Stimulated activated CD4-positive, alpha-beta T cell treated with anti-CD3 and anti-CD28 coated beads, TNF-alpha, amount 100 ng/mL, for 24 hours (primary cell): Measurements from ENCODE around the gene BCORL1.
A peak's percentile ranks its signal among the peaks of the same experiment; 100 is the strongest.

Experiments
- DNase-seq, 3 experiments: peaks; one replicate each; pipeline ENCODE4 v3.0.0-alpha.2; 2020; ENCODE audit warnings: low read depth in 3 of 3

BCORL1 gene

DNA sequence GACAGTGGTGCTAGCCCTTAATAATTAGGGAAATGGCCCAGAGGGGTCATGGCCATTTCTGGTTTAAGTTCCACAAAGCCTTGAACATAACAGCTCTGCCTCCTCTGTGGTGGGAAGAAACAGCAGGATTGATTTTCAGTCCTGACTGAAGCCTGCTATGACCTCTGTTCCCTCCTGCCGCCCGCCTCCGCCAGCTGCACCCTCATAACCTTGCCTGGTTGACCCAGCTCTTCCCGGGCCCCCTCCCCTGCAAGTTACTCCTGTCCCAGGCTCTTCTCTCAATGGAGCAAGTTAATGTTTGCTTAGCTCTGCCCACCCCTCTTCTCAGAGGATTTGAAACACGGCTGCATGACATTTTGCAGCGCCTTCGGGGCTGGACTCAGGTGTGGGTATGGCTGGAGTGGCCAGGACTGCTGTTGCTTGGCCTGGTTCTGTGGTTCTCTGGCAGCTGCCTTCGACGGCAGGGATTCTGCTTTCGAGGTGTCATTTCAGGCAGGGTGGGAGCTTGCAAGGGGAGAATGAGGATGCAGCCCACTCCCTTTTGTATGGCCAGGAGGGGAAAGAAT lies 27.3 kb downstream of the BCORL1 start:
- no peak for DNase-seq

DNA sequence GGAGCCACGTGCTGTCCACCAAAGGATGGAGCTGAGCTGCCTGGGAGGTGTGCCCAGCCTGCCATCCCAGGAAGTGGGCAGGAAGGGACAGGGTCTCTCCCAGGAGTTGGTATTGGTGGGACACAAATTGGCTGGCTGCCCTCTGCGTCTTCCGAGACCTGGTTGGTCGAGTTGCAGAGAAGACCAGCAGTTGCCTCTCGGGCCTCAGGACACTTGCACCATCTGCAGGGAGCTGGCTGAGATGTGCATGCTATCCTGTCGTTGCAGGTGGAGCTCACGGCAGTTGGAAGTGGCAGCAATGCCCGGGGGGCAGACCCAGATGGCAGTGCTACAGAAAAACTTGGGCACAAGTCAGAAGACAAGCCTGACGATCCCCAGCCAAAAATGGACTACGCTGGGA lies 30.2 kb downstream of the BCORL1 start:
- DNase-seq: no peak

DNA sequence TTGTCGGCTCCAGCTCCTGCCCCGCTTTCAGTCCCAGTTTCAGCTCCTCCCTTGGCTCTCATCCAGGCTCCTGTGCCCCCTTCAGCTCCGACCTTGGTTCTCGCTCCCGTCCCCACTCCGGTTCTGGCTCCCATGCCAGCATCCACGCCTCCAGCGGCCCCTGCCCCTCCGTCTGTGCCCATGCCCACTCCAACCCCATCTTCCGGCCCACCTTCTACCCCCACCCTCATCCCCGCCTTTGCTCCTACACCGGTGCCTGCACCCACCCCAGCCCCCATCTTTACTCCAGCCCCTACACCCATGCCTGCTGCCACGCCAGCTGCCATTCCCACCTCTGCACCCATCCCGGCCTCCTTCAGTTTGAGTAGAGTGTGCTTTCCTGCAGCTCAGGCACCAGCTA lies 31.2 kb downstream of the BCORL1 start:
- DNase-seq: no peak

DNA sequence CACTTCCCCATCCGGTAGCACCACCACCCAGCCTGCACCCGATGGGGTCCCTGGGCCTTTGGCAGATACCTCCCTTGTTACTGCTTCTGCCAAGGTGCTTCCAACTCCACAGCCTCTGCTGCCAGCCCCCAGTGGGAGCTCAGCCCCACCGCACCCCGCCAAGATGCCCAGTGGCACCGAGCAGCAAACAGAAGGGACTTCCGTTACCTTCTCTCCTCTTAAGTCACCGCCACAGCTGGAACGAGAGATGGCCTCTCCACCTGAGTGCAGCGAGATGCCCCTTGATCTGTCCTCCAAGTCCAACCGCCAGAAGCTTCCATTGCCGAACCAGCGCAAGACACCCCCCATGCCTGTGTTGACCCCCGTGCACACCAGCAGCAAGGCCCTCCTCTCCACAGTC lies 31.9 kb downstream of the BCORL1 start:
- no peak for DNase-seq

DNA sequence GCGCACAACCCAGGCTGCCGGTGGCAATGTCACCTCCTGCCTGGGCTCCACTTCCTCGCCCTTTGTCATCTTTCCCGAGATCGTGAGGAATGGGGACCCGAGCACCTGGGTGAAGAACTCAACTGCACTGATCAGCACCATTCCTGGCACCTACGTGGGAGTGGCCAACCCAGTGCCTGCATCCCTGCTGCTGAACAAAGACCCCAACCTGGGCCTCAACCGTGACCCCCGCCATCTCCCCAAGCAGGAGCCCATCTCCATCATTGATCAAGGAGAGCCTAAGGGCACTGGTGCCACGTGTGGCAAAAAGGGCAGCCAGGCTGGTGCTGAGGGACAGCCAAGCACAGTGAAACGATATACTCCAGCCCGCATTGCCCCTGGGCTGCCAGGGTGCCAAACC lies 32.3 kb downstream of the BCORL1 start:
- DNase-seq: no peak

- no peak for DNase-seq
These were observed 32.7 kb downstream of the BCORL1 start for GRCh38 chrX:130015181-130015580.

GRCh38 chrX:130018143-130018542 lies 35.7 kb downstream of the BCORL1 start:
- no peak for DNase-seq

DNA sequence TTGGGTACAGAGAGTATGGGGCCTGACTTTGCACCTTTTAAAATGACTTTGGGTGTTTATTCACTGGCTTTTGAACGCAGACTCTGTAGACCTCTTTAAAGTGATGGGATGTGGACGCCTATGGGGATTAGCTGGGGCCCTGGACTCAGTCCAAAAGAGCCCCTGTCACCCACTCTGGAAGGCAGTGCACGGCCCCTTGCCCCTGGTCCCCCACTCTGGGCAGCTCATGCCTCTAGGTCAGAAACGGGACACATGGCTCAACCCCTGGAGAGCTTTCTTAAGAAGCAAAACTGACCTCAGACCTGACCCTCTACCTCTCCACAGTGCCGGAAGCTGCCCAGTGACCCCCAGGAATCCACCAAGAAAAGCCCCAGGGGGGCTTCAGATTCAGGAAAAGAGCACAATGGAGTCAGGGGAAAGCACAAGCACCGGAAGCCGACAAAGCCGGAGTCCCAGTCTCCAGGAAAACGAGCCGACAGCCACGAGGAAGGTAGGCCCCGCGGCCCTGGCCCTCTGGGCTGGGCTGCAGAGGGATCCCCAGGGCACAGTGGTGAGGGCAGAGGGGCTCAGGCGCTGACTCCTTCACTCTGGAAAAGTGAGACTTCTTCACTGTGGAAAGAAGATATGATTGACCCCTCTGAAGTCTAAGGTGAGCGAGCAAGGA lies 38.4 kb downstream of the BCORL1 start:
- DNase-seq: no peak

DNA sequence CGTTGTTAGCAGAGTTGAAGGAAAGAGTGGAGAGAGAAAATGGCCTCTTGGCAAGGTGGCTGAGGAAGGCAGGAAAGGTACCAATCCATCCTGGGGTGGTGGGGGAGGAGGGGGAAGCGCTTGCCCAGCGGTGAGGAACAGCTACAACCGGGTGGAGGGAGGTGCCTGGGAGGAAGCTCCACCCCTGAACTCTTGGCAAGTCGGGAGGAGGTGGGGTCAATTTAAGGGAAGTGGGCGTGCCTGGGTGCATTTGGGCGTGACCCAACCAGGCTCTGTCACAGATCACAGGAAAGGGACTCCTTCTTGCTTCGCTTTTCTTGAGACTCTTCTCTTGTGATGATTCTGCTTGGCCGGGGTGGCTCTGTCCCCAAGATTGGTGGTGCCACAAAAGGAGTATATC lies 41.7 kb downstream of the BCORL1 start:
- DNase-seq: peak; percentile 40 to 77 (median 51)

- no peak for DNase-seq
These were observed 42.8 kb downstream of the BCORL1 start for GRCh38 chrX:130025256-130025655.

- DNase-seq: no peak
These were observed 45.1 kb downstream of the BCORL1 start for GRCh38 chrX:130027569-130027968.

GRCh38 chrX:130028196-130028595 lies 45.8 kb downstream of the BCORL1 start:
- peak in 2 of 3 experiments; percentile 7 to 32 for DNase-seq

DNA sequence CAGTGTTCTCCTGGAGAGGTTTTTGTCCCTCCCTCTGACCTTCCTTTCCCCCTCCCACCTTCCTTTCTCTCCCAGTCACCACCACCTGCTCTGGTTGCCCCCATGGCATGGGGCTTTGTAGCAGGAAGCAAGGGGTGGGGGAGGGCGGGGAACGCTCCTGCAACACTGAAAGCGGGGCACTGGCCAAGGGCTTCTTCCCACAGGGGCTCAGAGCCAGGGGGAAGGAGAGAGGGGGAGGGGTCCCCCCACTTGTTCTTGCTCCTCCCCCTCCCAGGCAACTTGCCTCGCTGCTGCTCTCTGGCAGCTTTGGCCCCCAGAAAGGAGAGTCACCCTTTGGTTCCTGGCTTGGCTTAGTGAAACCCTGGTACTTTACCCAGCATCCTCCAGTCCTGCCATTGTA lies 48.4 kb downstream of the BCORL1 start:
- DNase-seq: no peak

DNA sequence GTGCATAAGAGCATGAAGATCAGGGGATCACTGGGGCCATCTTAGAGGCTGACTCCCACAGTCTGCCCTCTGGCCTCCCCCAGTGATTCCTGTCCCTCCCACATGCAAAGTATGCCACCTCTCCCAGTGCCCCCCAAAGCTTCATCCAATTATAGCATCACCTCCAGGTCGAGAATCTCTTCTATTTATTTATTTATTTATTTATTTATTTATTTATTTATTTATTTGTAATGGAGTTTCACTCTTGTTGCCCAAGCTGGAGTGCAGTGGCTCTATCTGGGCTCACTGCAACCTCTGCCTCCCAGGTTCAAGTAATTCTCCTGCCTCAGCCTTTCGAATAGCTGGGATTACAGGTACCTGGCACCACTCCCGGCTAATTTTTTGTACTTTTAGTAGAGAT lies 50.1 kb downstream of the BCORL1 start:
- no peak for DNase-seq

DNA sequence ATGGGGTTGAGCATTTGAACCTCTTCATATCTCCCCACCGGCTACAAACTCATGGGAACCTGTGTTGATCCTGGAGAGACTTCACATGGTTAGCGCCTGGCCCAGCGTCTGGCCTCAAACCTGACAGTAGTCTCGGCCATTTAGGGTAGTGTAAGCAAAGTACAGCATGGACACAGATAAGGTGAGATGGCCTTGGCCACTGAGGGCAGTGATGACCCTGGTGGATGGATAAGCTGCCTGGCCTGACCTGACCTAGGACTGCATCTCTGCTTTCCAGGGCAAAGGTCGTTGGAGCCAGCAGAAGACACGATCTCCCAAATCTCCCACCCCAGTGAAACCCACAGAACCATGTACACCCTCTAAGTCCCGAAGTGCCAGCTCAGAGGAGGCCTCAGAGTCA lies 51.7 kb downstream of the BCORL1 start:
- DNase-seq: no peak

GRCh38 chrX:130039847-130040246 lies 57.4 kb downstream of the BCORL1 start:
- DNase-seq: no peak

DNA sequence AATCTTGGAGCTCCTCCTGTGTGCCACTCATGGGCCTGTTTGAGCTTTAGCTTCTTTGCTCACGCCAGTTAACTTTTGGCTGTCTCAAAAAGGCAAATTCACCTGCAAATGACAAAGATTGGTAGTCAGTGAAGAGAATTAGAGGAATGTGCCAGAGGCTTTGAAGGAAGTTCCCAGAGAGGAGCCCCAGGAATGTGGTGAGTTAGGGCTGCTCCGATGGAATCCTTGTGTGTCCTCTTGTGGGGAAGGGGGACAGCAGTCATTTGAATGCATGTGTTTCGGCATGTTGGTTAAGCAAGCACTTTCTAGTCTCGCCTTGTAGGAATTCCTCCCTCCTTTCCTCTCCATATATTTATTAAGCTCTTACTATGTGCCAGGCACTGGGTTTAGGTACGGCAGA lies 65.0 kb downstream of the BCORL1 start:
- no peak for DNase-seq

DNA sequence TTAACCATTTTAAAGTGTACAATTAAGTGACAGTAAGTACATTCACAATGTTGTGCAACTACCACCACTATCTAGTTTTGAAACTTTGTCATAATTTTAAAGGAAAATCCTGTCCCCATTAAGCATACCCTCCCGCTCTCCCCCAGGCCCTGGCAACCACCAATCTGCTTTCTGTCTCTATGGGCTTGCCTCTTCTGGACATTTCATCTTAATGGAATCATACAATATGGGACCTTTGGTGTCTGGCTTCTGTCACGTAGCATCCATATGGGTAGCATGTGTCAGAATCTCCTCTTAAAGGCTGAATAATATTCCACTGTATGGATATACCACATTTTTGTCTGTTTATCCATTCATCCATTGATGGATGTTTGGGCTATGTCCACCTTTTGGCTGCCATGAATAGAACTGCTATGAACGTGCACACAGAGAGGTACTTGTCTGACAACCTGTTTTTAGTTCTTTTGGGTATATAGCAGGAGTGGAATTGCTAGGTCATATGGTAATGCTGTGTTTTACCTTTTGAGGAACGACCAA lies 66.3 kb downstream of the BCORL1 start:
- no peak for DNase-seq

DNA sequence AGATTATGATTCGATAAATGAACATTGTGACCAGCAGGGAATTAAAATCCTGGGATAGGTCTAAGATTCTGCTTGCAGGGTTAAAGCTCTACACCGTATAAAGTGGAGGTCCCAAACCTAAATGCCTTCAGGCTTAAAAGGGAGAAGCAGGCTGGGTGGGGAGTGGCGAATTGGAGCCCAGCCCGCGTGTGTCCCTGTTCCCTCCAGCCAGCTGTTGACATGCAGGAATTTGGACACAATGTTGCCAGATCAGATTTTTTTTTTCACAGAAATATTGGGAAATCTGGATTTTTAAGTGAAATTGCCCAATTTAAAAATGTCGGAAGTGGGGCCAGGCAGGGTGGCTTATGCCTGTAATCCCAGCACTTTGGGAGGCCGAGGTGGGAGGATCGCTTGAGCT lies 67.4 kb downstream of the BCORL1 start:
- DNase-seq: no peak

- no peak for DNase-seq
These were observed 68.9 kb downstream of the BCORL1 start for GRCh38 chrX:130051176-130051845.

GRCh38 chrX:130053236-130053635 lies 70.8 kb downstream of the BCORL1 start:
- DNase-seq: no peak

DNA sequence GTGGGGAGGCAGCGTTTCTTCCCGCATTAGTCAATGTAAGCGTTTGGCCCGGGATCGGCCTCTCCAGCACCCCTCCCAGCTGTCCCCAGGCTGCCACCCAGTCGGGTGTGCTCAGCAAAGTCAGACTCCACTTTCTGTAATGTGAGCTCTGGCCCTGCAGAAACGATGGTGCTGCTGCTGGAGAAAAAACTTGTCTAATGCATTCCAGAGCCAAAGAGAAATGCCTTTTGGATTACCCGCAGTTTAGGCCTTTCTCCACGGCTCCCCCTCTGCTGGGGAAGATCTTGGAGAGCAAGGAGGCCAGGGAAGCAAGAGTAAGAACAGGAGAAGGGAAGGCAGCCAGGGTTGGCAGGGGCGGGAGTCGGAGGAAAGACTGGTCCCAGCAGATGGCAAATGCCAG lies 72.7 kb downstream of the BCORL1 start:
- no peak for DNase-seq

GRCh38 chrX:130055899-130056298 lies 73.5 kb downstream of the BCORL1 start:
- no peak for DNase-seq
